Neuronal stem cell (in vitro differentiated cells): ENCODE measurements around the gene TRAK1.

Experiments
- DNase-seq: peaks from one replicate; pipeline ENCODE4 v3.0.0-alpha.2; 2013; ENCODE audit warnings: low spot score
- H2AFZ ChIP-seq: one replicate; pipeline ENCODE4 v1.6.1; 2013; ENCODE audit warnings: mild to moderate bottlenecking, low read length, inconsistent platforms
- H2AK5ac ChIP-seq: 2 replicates; pipeline ENCODE4 v1.6.1; 2013; ENCODE audit warnings: low read depth, mild to moderate bottlenecking, inconsistent platforms, low read length, moderate library complexity, mixed read lengths
- H2BK120ac ChIP-seq: 2 replicates; pipeline ENCODE4 v1.6.1; 2013; ENCODE audit warnings: low read depth, mild to moderate bottlenecking, inconsistent platforms, low read length, moderate library complexity, mixed read lengths
- H2BK12ac ChIP-seq: one replicate; pipeline ENCODE4 v1.6.1; 2013; ENCODE audit warnings: low read length, inconsistent platforms
- H2BK15ac ChIP-seq: 2 replicates; pipeline ENCODE4 v1.6.1; 2013; ENCODE audit warnings: mild to moderate bottlenecking, low read length, inconsistent platforms, mixed read lengths
- H2BK5ac ChIP-seq: one replicate; pipeline ENCODE4 v1.6.1; 2013; ENCODE audit warnings: inconsistent platforms, mild to moderate bottlenecking, low read length, moderate library complexity
- H3K14ac ChIP-seq: one replicate; pipeline ENCODE4 v1.6.1; 2013; ENCODE audit warnings: low read length, inconsistent platforms
- H3K18ac ChIP-seq: 2 replicates; pipeline ENCODE4 v1.6.1; 2013; ENCODE audit warnings: low read length, inconsistent platforms
- H3K23ac ChIP-seq: 2 replicates; pipeline ENCODE4 v1.6.1; 2013; ENCODE audit warnings: low read depth, mild to moderate bottlenecking, mixed read lengths, low read length, inconsistent platforms; ENCODE audit not compliant: poor library complexity
- H3K27ac ChIP-seq: replicated peaks from 3 replicates; pipeline ENCODE4 v1.5.1; 2013; ENCODE audit warnings: low read length, inconsistent platforms
- H3K27me3 ChIP-seq, 3 experiments: 2 replicates each; pipeline ENCODE4 v1.6.1; 2013; ENCODE audit warnings: low read length in 3 of 3, mild to moderate bottlenecking in 2 of 3, inconsistent platforms in 1 of 3, low read depth in 1 of 3, mixed read lengths in 1 of 3, moderate library complexity in 1 of 3; ENCODE audit not compliant: control insufficient read depth in 3 of 3, insufficient read depth in 3 of 3
- H3K36me3 ChIP-seq, 2 donors: replicated peaks in 1 of 2; 2 replicates each; pipeline ENCODE4 v1.6.1; 2013; ENCODE audit warnings: low read length in 2 of 2; ENCODE audit not compliant: control insufficient read depth in 2 of 2, insufficient read depth in 2 of 2
- H3K4ac ChIP-seq: 2 replicates; pipeline ENCODE4 v1.6.1; 2013; ENCODE audit warnings: inconsistent platforms, mild to moderate bottlenecking, low read length, moderate library complexity
- H3K4me1 ChIP-seq, 2 donors: 1 replicate in 1 of 2; 2 replicates in 1 of 2; pipeline ENCODE4 v1.6.1; 2013; ENCODE audit warnings: low read length in 2 of 2, low read depth in 1 of 2; ENCODE audit not compliant: control insufficient read depth in 2 of 2, insufficient read depth in 1 of 2
- H3K4me2 ChIP-seq: one replicate; pipeline ENCODE4 v1.6.1; 2013; ENCODE audit warnings: mild to moderate bottlenecking, low read length, inconsistent platforms; ENCODE audit not compliant: insufficient read depth, poor library complexity, severe bottlenecking
- H3K4me3 ChIP-seq, 2 donors: 2 replicates each; pipeline ENCODE4 v1.5.1; 2013; ENCODE audit warnings: low read length in 2 of 2, mild to moderate bottlenecking in 2 of 2, inconsistent platforms in 1 of 2, moderate library complexity in 1 of 2
- H3K79me1 ChIP-seq: one replicate; pipeline ENCODE4 v1.6.1; 2013; ENCODE audit warnings: low read depth, mild to moderate bottlenecking, inconsistent platforms, low read length, moderate library complexity
- H3K9ac ChIP-seq: one replicate; pipeline ENCODE4 v1.6.1; 2013; ENCODE audit warnings: mild to moderate bottlenecking, low read depth, low read length, inconsistent platforms; ENCODE audit not compliant: poor library complexity
- H3K9me3 ChIP-seq, 2 donors: replicated peaks in 1 of 2; 2 replicates each; pipeline versions ENCODE3 to v1.6.1; 2013; ENCODE audit warnings: low read length in 2 of 2, mild to moderate bottlenecking in 2 of 2, inconsistent platforms in 1 of 2, low read depth in 1 of 2, mixed read lengths in 1 of 2, moderate library complexity in 1 of 2; ENCODE audit not compliant: control insufficient read depth in 2 of 2, insufficient read depth in 1 of 2
- H4K8ac ChIP-seq: one replicate; pipeline ENCODE4 v1.6.1; 2013; ENCODE audit warnings: low read depth, mild to moderate bottlenecking, inconsistent platforms, low read length, moderate library complexity
- H4K91ac ChIP-seq: one replicate; pipeline ENCODE4 v1.6.1; 2013; ENCODE audit warnings: low read length, low read depth, mild to moderate bottlenecking, inconsistent platforms; ENCODE audit not compliant: poor library complexity
- WGBS, 2 donors: extraction: QIAGEN DNeasy Blood & Tissue Kit; methylation state at CpG; one replicate each; pipeline ENCODE4 v1.1.7; 2013; ENCODE audit warnings: missing lambda C conversion rate in 2 of 2, mixed read lengths in 1 of 2; ENCODE audit not compliant: insufficient read length in 2 of 2, insufficient replicate concordance in 1 of 2; ENCODE audit errors: extremely low coverage in 2 of 2; 5-methylcytosine and 5-hydroxymethylcytosine counted together

Gene TRAK1

GRCh38 chr3:42140665-42141203, 49.6 kb downstream of the TRAK1 start:
- Histone ChIP-seq H2BK120ac (no peak overlapping the region), H2AK5ac (no peak overlapping the region), H3K36me3 (peaks cover 0 to 14% of the 10 kb centered on the region in 2 donors), H3K4me2 (no peak overlapping the region), H3K9me3 (no peaks in the 10 kb centered on the region), H3K4me3 (no peak overlapping the region), H3K4ac (no peak overlapping the region), H2BK5ac (no peak overlapping the region), H3K23ac (no peak overlapping the region), H2AFZ (no peak overlapping the region), H2BK15ac (no peak overlapping the region), H4K8ac (no peak overlapping the region), H4K91ac (no peak overlapping the region), H3K18ac (no peak overlapping the region), H2BK12ac (no peak overlapping the region), H3K4me1 (no peaks in the 10 kb centered on the region), H3K27ac (no peak overlapping the region), H3K14ac (peak overlapping the region; percentile 17), H3K9ac (no peak overlapping the region), H3K27me3 (no peaks in the 10 kb centered on the region), H3K79me1 (no peaks in the 10 kb centered on the region)
- DNase-seq = no peak
- WGBS, 2 donors = no CpG with 5 or more reads among the region's 7 CpGs

GRCh38 chr3:42143440-42143839, 52.3 kb downstream of the TRAK1 start:
- Histone ChIP-seq H3K23ac (no peak overlapping the region), H2AK5ac (no peak overlapping the region), H2BK12ac (no peak overlapping the region), H2AFZ (no peak overlapping the region), H3K4me3 (no peak overlapping the region), H3K4ac (no peak overlapping the region), H3K27ac (no peak overlapping the region), H3K36me3 (peaks cover 0 to 11% of the 10 kb centered on the region in 2 donors), H2BK5ac (no peak overlapping the region), H3K9ac (no peak overlapping the region), H3K79me1 (no peaks in the 10 kb centered on the region), H3K4me2 (no peak overlapping the region), H4K8ac (no peak overlapping the region), H2BK120ac (no peak overlapping the region), H3K4me1 (peaks cover 0 to under 1% of the 10 kb centered on the region in 2 donors), H3K14ac (no peak overlapping the region), H3K18ac (no peak overlapping the region), H2BK15ac (no peak overlapping the region), H3K9me3 (no peaks in the 10 kb centered on the region), H4K91ac (no peak overlapping the region), H3K27me3 (no peaks in the 10 kb centered on the region)
- WGBS, 2 donors = no CpG with 5 or more reads among the region's 7 CpGs
- no peak for DNase-seq

GRCh38 chr3:42144209-42144608, 53.1 kb downstream of the TRAK1 start:
- H4K91ac ChIP-seq = no peak overlapping the region
- no peak overlapping the region for H2BK12ac ChIP-seq
- no peak overlapping the region for H2BK5ac ChIP-seq
- no peak overlapping the region for H3K18ac ChIP-seq
- H2AK5ac ChIP-seq = no peak overlapping the region
- no peaks in the 10 kb centered on the region for H3K79me1 ChIP-seq
- no peak overlapping the region for H2BK120ac ChIP-seq
- no peaks in the 10 kb centered on the region for H3K27me3 ChIP-seq
- H3K4ac ChIP-seq = no peak overlapping the region
- no peak overlapping the region for H2BK15ac ChIP-seq
- H2AFZ ChIP-seq = no peak overlapping the region
- H3K4me2 ChIP-seq = no peak overlapping the region
- H3K36me3 ChIP-seq = peaks cover 0 to 11% of the 10 kb centered on the region in 2 donors
- H3K27ac ChIP-seq = no peak overlapping the region
- H3K4me3 ChIP-seq = no peak overlapping the region
- no peak overlapping the region for H3K23ac ChIP-seq
- H3K9ac ChIP-seq = no peak overlapping the region
- no peak overlapping the region for H3K14ac ChIP-seq
- peaks cover 2 to 6% of the 10 kb centered on the region in 2 donors for H3K4me1 ChIP-seq
- no peak for DNase-seq
- H4K8ac ChIP-seq = no peak overlapping the region
- H3K9me3 ChIP-seq = no peaks in the 10 kb centered on the region

- no peak overlapping the region for H2BK5ac ChIP-seq
- no peaks in the 10 kb centered on the region for H3K27me3 ChIP-seq
- no peak overlapping the region for H3K9ac ChIP-seq
- no peak overlapping the region for H3K4me2 ChIP-seq
- DNase-seq = no peak
- no peak overlapping the region for H4K8ac ChIP-seq
- H3K18ac ChIP-seq = no peak overlapping the region
- H3K4me1 ChIP-seq = peaks cover 9% of the 10 kb centered on the region in 2 donors
- WGBS, 2 donors = no CpG with 5 or more reads among the region's 5 CpGs
- no peak overlapping the region for H2BK15ac ChIP-seq
- H3K14ac ChIP-seq = no peak overlapping the region
- no peak overlapping the region for H2AFZ ChIP-seq
- no peak overlapping the region for H3K4me3 ChIP-seq
- H3K79me1 ChIP-seq = peaks cover 5% of the 10 kb centered on the region
- H3K23ac ChIP-seq = no peak overlapping the region
- peaks cover 0 to 3% of the 10 kb centered on the region in 2 donors for H3K36me3 ChIP-seq
- H4K91ac ChIP-seq = no peak overlapping the region
- no peak overlapping the region for H3K27ac ChIP-seq
- H3K4ac ChIP-seq = no peak overlapping the region
- no peaks in the 10 kb centered on the region for H3K9me3 ChIP-seq
- H2BK12ac ChIP-seq = no peak overlapping the region
- no peak overlapping the region for H2BK120ac ChIP-seq
- H2AK5ac ChIP-seq = no peak overlapping the region
These were observed 57.1 kb downstream of the TRAK1 start for GRCh38 chr3:42148086-42148848.
